SK-N-SH treated with all-trans-retinoic acid at 6 μM for 48 hours (cell line): ENCODE results near the gene ALS2CL.

Source experiments
- OSR1 ChIP-seq: fragments of 250-450 bp; sonication (Bioruptor Pico); IDR thresholded peaks from 2 replicates; pipeline ENCODE4 v1.8.0; 2022; ENCODE audit warnings: moderate library complexity, mild to moderate bottlenecking, inconsistent platforms
- TCF4 ChIP-seq: fragments of 250-450 bp; sonication (Bioruptor Pico); IDR thresholded peaks from 2 replicates; pipeline ENCODE4 v1.8.0; 2021; ENCODE audit warnings: mild to moderate bottlenecking, moderate library complexity, borderline replicate concordance
- ZFP30 ChIP-seq: fragments of 450-650 bp; formaldehyde crosslinking; IDR thresholded peaks from 2 replicates; pipeline ENCODE4 v1.5.0; 2022; ENCODE audit warnings: mild to moderate bottlenecking, moderate library complexity
- TF ChIP-seq, protein P1 (sequence below): fragments of 250-450 bp; sonication (Bioruptor Pico); IDR thresholded peaks from 2 replicates; pipeline ENCODE4 v1.8.0; 2021; ENCODE audit warnings: low read depth, mild to moderate bottlenecking, moderate library complexity, borderline replicate concordance

DNA sequence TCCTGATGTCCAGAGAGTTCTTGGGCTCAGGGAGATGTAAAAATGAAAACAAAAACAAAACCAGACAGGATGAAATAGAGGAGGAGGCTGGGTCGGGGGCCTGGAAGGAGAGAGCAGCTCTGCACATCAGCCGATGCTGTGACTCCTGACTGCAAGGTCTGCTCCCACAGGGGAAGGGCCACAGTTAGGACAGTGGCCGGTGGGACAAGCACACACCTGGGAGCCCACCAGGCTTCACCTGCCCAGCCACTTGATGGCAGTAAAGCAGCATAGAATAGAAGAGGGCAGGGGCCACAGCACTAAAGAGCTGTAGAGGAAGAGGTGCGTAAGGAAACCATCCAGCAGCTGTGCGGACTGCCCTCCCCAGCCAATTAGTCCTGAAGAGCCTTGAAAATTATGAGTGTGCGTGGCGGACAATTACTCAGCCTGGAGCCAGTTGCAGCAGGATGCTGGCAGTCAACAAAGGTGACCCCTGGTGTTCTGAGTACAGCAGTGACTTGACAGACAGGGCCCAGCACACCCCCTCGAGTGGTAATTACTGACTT is 29.8 kb downstream of the ALS2CL start:
- TF ChIP-seq, protein P1, sequence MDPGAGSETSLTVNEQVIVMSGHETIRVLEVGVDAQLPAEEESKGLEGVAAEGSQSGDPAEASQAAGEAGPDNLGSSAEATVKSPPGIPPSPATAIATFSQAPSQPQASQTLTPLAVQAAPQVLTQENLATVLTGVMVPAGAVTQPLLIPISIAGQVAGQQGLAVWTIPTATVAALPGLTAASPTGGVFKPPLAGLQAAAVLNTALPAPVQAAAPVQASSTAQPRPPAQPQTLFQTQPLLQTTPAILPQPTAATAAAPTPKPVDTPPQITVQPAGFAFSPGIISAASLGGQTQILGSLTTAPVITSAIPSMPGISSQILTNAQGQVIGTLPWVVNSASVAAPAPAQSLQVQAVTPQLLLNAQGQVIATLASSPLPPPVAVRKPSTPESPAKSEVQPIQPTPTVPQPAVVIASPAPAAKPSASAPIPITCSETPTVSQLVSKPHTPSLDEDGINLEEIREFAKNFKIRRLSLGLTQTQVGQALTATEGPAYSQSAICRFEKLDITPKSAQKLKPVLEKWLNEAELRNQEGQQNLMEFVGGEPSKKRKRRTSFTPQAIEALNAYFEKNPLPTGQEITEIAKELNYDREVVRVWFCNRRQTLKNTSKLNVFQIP (CRISPR knock-in tag) = no peak
- TF ChIP-seq OSR1 (CRISPR knock-in tag) = no peak
- TF ChIP-seq ZFP30 (CRISPR knock-in tag) = no peak
- TF ChIP-seq TCF4 = no peak
